ENCODE measurements around the gene TBPL1. TPM values are rescaled to one million over a fixed set of nuclear protein-coding genes. Genes with fewer than 3 reads are reported as not detected.

Gene TBPL1
- total RNA-seq, 1 donor from 2014 or later, result 18.7 TPM

GRCh38 chr6:133955582-133956415, 2.8 kb downstream of the TBPL1 start:
- Histone ChIP-seq H3K4me1 (peaks cover 26% of the 10 kb centered on the region), H3K27ac (no peak overlapping the region), H3K36me3 (no peaks in the 10 kb centered on the region), H3K9me3 (no peaks in the 10 kb centered on the region), H3K4me3 (no peak overlapping the region), H3K27me3 (no peaks in the 10 kb centered on the region)
- TF ChIP-seq CTCF (IDR thresholded peaks at IDR 0.05), result no peak
- intact Hi-C loops (cut with DNase I), result no loop called here
- ATAC-seq (no peak), DNase-seq (no peak)

GRCh38 chr6:133956416-133957049, 3.5 kb downstream of the TBPL1 start:
- intact Hi-C loops (cut with DNase I), result no loop called here
- H3K27ac ChIP-seq, result no peak overlapping the region
- H3K27me3 ChIP-seq, result no peaks in the 10 kb centered on the region
- H3K9me3 ChIP-seq, result no peaks in the 10 kb centered on the region
- DNase-seq, result no peak
- no peaks in the 10 kb centered on the region for H3K36me3 ChIP-seq
- ATAC-seq, result no peak
- TF ChIP-seq CTCF (IDR thresholded peaks at IDR 0.05), result no peak
- H3K4me3 ChIP-seq, result no peak overlapping the region
- H3K4me1 ChIP-seq, result peaks cover 26% of the 10 kb centered on the region

- peaks cover 26% of the 10 kb centered on the region for H3K4me1 ChIP-seq
- ATAC-seq (no peak), DNase-seq (no peak)
- H3K36me3 ChIP-seq, result no peaks in the 10 kb centered on the region
- TF ChIP-seq CTCF (IDR thresholded peaks at IDR 0.05), result no peak
- no peaks in the 10 kb centered on the region for H3K27me3 ChIP-seq
- no peak overlapping the region for H3K4me3 ChIP-seq
- intact Hi-C loops (cut with DNase I), result no loop called here
- no peak overlapping the region for H3K27ac ChIP-seq
- no peaks in the 10 kb centered on the region for H3K9me3 ChIP-seq
Measured at GRCh38 chr6:133957227-133957626, 4.2 kb downstream of the TBPL1 start.

- intact Hi-C loops (cut with DNase I), result no loop called here
- no peak for TF ChIP-seq CTCF (IDR thresholded peaks at IDR 0.05)
- ATAC-seq, result no peak
- no peaks in the 10 kb centered on the region for H3K36me3 ChIP-seq
- no peak overlapping the region for H3K4me3 ChIP-seq
- no peak for DNase-seq
- H3K9me3 ChIP-seq, result no peaks in the 10 kb centered on the region
- H3K4me1 ChIP-seq, result peaks cover 26% of the 10 kb centered on the region
- no peaks in the 10 kb centered on the region for H3K27me3 ChIP-seq
- no peak overlapping the region for H3K27ac ChIP-seq
Measured at GRCh38 chr6:133957780-133958242, 4.8 kb downstream of the TBPL1 start.

- Histone ChIP-seq H3K36me3 (no peaks in the 10 kb centered on the region), H3K9me3 (no peaks in the 10 kb centered on the region), H3K4me3 (no peak overlapping the region), H3K4me1 (peaks cover 24% of the 10 kb centered on the region), H3K27ac (no peak overlapping the region), H3K27me3 (no peaks in the 10 kb centered on the region)
- DNase-seq (no peak), ATAC-seq (no peak)
- TF ChIP-seq CTCF (IDR thresholded peaks at IDR 0.05), result no peak
- intact Hi-C loops (cut with DNase I), result no loop called here
Measured at GRCh38 chr6:133958791-133959190, 5.8 kb downstream of the TBPL1 start.
